ENCODE results near the gene NUTM2E. TPM values are rescaled to one million over a fixed set of nuclear protein-coding genes. Genes with fewer than 3 reads are reported as not detected.
"Not testable (repeated sequence)": the region's sequence is repeated elsewhere in the genome, so short reads cannot be mapped to it uniquely, and the experiment has no call there.

Gene NUTM2E, protein sequence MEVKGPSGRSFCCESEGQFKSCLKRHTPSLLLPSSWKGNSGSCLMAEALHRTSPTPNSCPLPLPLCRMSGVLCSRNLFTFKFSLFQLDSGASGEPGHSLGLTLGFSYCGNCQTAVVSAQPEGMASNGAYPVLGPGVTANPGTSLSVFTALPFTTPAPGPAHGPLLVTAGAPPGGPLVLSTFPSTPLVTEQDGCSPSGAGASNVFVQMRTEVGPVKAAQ (N-terminal part only)
- total RNA-seq: 1 to 10 TPM in 1 of 8 experiments, under 1 TPM in 6, not detected in 1; 0.14 to 1.7 (median 0.71) TPM

DNA sequence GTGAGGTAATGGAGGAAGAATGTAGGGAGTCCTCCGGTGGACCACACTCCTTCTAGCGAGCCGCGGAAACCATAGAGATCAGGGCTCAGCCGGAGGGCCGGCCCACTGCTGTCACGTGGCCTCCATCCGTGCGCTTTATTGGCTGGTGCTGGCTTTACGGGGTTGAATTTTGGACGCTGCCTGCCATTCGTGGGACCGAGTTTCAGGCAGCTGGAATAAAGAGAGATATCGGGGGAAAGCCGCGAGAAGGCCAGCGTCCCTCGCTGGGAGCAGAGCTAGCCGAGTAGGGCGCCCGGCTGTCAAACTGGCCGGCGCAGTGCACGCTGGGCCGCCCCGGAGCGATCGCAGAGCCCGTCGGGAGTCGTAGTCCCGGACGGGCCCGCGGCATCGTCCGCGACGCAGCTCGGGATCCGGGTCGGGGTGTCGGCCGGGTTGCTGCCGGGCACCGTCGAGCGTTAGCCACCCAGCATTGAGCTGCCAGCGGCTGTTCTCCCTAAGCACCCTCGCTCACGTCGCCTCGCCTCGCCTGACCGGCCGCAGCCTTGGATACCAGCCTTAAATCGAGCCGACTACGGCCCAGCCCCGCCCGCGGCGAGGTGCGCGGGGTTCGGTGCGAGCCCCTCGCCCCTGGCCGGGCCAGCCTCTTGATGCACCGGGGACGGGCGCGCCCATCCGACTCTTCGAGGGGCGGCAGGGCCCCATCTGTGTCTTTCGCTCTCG is at the start of gene NUTM2E:
Gene NUTM2E (plus strand): TSS at position 244 of the 720 bp plus-strand sequence. CDS start 15,002 bp downstream, outside the sequence.
- in situ Hi-C loops (cut with MboI; ENCODE audit: low pct_unique_long_range_greater_than_20kb in 2 of 9, low sequenced_read_pairs in 9 of 9, unreplicated experiment in 9 of 9); H3K4me1 ChIP-seq (replicated peaks in 1 of 2): not testable (repeated sequence)
- no CpG with 5 or more reads among the region's 78 CpGs for whole genome bisulfite sequencing, 10 experiments
- ATAC-seq (replicated peaks in 6 of 8): peak; percentile 90 to 96 (median 94)
- peak within 1 kb of the TSS; percentile 63 to 93 (median 82) for H3K4me3 ChIP-seq
- H3K27ac ChIP-seq: peak within 1 kb of the TSS; percentile 97 to 98

DNA sequence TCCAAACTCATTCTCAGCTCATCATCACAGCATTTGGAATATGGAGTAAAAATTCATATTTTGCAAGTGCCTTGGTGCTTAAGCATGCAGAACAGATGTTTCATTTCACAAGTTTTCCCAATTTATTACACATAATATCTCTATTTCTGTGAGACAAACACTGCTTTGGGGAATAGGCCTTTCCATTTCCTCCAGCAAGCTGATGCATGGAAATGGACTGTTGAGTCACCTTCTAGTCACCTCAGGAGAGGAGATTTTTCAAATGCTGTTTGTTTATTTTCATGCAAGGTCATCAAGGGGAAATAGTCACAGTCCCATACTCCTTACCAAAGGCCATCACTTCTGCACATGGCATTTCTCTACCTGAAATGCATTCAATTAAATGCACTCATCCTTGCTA is 48.5 kb upstream of the NUTM2E start:
- H3K4me1 ChIP-seq (replicated peaks in 1 of 2); in situ Hi-C loops (cut with MboI; ENCODE audit: low pct_unique_long_range_greater_than_20kb in 2 of 9, low sequenced_read_pairs in 9 of 9, unreplicated experiment in 9 of 9); H3K4me3 ChIP-seq; ATAC-seq (replicated peaks in 6 of 8); H3K27ac ChIP-seq: not testable (repeated sequence)

DNA sequence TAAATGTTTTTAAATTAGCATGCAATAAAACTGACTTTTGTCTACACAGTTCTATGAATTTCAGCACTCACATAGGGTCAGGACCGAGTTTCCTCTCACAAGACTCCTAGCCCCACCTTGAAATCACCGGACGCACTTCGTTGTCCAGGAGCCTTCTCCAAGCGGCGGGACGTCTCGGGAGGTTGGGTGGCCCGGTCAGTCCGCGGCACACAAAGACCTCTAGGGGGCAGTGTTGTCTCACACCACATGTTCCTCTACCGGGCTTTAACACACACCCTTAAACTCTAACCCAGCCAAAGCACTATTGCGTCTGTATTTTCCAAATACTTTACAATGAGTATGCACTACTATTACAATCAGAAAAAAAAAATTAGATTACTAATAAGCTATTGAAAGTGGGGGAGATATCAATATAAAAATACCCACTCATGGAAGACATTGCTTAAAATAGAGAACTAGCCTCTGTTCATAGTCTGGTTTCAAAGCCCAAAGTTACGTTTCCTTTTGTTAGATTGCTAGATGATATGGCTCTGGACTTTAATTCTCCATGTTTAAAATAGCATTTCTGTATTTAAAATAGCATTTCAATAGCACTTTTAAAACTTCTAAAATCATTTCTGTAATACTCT is 47.1 kb upstream of the NUTM2E start:
- H3K27ac ChIP-seq; in situ Hi-C loops (cut with MboI; ENCODE audit: low pct_unique_long_range_greater_than_20kb in 2 of 9, low sequenced_read_pairs in 9 of 9, unreplicated experiment in 9 of 9); H3K4me3 ChIP-seq; H3K4me1 ChIP-seq (replicated peaks in 1 of 2): not testable (repeated sequence)
- peak in 7 of 8 experiments; percentile 48 to 100 (median 92) for ATAC-seq (replicated peaks in 6 of 8)
- no CpG with 5 or more reads among the region's 14 CpGs for WGBS, 10 experiments

DNA sequence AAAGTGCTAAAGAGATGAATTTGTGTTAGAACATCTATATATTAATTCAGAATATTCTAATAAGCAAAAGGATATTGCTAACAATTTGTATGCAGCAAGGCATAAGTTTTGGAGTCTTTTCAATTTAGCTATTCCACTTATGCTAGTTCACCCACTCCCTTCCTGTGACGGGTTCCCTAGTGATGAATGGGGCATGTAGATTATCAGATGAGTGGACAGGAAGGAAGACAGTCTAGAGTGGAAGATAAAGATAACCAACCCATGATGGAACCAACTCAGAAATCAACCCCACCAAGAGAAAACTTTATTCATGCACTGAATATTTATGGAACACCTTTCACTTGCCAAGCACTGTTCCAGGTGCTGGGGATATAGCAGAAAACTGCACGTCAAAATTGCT is 46.5 kb upstream of the NUTM2E start:
- H3K27ac ChIP-seq; in situ Hi-C loops (cut with MboI; ENCODE audit: low pct_unique_long_range_greater_than_20kb in 2 of 9, low sequenced_read_pairs in 9 of 9, unreplicated experiment in 9 of 9); H3K4me3 ChIP-seq; H3K4me1 ChIP-seq (replicated peaks in 1 of 2): not testable (repeated sequence)
- peak in 2 of 8 experiments; percentile 20 to 35 for ATAC-seq (replicated peaks in 6 of 8)
- no CpG with 5 or more reads among the region's 2 CpGs for WGBS, 10 experiments

DNA sequence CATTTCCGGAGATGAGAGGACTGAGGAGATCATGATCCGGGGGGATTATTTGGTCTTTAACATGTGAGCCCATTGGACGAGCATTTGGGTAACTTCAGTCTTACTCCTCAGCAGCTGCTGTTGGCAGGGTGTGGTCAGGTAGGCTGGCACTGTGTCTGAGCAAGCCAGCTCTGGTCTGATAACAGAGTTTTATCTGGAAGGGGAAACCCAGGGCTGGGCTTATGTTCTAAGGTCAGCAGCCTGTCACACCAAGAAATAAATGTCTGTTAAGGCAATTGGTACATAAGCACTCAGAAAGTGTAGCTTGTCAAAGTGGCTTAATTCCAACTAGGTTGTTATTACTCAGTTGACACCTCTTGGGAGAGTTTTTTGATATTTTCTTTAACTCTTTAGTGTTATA is 45.0 kb upstream of the NUTM2E start:
- H3K4me3 ChIP-seq; H3K4me1 ChIP-seq (replicated peaks in 1 of 2); ATAC-seq (replicated peaks in 6 of 8); in situ Hi-C loops (cut with MboI; ENCODE audit: low pct_unique_long_range_greater_than_20kb in 2 of 9, low sequenced_read_pairs in 9 of 9, unreplicated experiment in 9 of 9); H3K27ac ChIP-seq: not testable (repeated sequence)
- no CpG with 5 or more reads among the region's 3 CpGs for WGBS, 10 experiments

DNA sequence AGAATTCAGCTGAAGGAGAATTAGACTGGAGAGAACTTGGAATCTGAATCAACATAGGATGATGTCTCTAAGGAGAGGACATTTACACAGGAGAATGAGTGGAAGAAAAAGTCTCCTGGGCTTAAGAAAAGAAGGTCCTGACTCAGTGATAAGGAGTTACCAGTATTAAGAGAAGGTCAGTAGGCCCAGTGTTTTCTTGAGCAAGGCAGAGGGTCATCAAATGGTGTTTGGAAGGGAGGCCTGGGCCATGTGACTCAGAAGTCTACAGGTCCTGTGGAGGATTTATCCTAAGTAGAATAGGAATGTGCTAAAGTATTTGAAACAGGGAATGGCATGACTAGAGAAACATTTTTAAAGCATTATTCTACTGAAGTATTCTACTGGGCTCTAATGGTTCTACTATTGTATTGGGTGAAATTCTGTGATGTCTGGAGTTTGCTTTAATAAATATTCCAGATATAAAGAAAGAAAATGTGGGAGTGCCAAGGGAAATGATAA is 39.0 kb upstream of the NUTM2E start:
- ATAC-seq (replicated peaks in 6 of 8); H3K27ac ChIP-seq; H3K4me1 ChIP-seq (replicated peaks in 1 of 2); H3K4me3 ChIP-seq; in situ Hi-C loops (cut with MboI; ENCODE audit: low pct_unique_long_range_greater_than_20kb in 2 of 9, low sequenced_read_pairs in 9 of 9, unreplicated experiment in 9 of 9): not testable (repeated sequence)

DNA sequence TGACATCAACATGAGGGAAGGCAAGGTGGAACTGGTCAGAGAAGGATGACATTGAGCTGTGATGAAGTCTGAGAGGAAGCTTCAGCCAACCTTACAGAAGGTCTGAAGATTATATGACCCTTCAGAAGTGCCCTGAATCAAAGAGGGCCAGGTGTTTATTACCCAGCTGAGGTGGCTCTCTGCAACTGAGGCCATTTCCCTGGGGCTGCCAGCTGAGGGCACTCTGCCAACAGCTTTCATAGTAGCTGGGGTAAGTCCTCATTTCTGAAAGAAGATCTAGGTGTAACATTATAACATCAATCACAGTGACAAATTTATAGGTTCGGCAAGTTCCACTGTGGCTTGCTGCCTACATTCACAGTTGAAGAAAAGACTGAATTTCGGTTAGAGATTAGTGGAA is 37.2 kb upstream of the NUTM2E start:
- in situ Hi-C loops (cut with MboI; ENCODE audit: low pct_unique_long_range_greater_than_20kb in 2 of 9, low sequenced_read_pairs in 9 of 9, unreplicated experiment in 9 of 9); H3K27ac ChIP-seq; H3K4me1 ChIP-seq (replicated peaks in 1 of 2); H3K4me3 ChIP-seq: not testable (repeated sequence)
- no CpG with 5 or more reads among the region's 2 CpGs for WGBS, 10 experiments
- ATAC-seq (replicated peaks in 6 of 8): peak in 1 of 8 experiments; percentile 37

DNA sequence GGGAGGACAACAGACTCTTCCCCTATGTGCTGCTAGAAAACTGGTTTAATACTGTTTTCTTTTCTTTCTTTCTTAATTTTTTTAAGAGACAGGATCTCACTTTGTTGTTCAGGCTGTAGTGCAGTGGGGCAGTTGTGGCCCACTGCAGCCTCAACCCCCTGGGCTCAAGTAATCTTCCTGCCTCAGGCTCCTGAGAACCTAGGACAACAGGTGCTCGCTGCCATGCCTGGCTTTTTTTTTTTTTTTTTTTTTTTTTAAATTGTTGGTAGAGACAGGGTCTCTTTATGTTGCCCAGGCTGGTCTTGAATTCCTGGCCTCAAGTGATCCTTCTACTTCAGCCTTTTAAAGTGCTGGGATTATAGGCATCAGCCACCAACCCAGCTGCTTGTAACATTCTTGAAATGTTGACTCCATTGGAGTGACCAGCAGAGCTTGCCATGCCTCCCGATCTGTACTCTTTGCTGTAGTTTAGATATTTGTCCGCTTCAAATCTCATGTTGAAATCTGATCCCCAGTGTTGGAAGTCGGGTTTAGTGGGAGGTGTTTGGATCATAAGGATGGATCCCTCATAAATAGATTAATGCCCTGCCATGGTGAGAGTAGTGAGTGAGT is 34.5 kb upstream of the NUTM2E start:
- 100% methylated on average over 1 of the region's 4 CpGs; no CpG with 5 or more reads in 9 of the 10 experiments for WGBS, 10 experiments
- H3K4me1 ChIP-seq (replicated peaks in 1 of 2); H3K4me3 ChIP-seq; H3K27ac ChIP-seq; in situ Hi-C loops (cut with MboI; ENCODE audit: low pct_unique_long_range_greater_than_20kb in 2 of 9, low sequenced_read_pairs in 9 of 9, unreplicated experiment in 9 of 9); ATAC-seq (replicated peaks in 6 of 8): not testable (repeated sequence)

DNA sequence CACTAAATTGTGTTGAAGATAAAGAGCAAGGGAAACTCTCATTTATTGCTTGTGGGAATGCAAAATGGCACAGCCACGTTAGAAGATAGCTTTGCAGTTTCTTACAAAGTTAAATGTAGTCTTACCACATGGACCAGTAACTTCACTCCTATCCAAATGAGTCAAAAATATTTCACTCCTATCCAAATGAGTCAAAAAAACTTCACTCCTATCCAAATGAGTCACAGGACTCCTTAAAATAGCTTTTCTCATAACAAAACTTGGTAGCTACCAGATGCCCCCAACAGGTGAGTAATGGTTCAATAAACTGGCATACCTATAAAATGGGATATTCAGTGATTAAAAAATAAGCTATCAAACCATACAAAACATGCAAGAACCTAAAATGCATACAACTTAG is 27.2 kb upstream of the NUTM2E start:
- in situ Hi-C loops (cut with MboI; ENCODE audit: low pct_unique_long_range_greater_than_20kb in 2 of 9, low sequenced_read_pairs in 9 of 9, unreplicated experiment in 9 of 9); ATAC-seq (replicated peaks in 6 of 8); H3K4me3 ChIP-seq; H3K27ac ChIP-seq; H3K4me1 ChIP-seq (replicated peaks in 1 of 2): not testable (repeated sequence)
- no CpG with 5 or more reads among the region's 1 CpG for WGBS, 10 experiments

DNA sequence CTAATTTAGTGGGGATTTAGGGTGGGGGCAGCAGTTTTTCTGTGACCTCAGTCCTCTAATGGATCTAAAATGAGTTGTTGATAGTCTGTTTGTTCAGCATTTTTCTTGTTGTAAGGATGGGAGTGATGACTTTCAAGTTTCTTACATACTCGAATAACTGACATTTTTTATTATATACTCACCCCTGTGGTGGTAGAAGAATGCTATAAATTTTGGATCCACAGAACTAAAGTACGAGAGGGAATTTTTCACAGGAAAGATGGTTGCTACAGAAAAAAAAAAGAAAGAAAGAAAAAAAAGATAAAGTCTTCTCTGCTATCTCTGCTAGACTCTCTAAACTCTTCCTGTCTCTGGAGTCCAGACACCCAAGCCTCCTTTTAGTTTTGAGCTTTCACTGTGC is 20.7 kb upstream of the NUTM2E start:
- in situ Hi-C loops (cut with MboI; ENCODE audit: low pct_unique_long_range_greater_than_20kb in 2 of 9, low sequenced_read_pairs in 9 of 9, unreplicated experiment in 9 of 9); H3K27ac ChIP-seq; ATAC-seq (replicated peaks in 6 of 8); H3K4me1 ChIP-seq (replicated peaks in 1 of 2); H3K4me3 ChIP-seq: not testable (repeated sequence)
- 20 to 100% (median 100%) methylated on average over 1 to 2 of the region's 2 CpGs; no CpG with 5 or more reads in 5 of the 10 experiments for WGBS, 10 experiments

DNA sequence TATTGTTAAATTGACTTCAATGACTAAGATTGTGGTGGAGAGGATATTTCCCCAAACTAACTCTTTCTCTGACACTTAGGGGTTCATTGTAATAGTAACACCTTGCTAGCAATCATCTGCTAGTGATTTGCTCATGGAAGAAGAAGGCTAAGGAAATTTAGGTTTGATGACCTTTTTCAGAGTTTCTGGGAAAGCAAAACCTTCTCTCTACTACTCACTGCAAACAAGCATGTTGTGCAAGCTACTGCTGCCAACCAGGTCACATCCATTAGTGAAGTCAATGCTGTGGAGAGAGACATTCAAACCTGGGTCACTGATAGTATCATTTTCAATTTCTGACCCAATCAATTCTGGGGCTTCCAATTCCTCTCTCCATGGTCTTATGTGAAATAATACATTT is 14.6 kb upstream of the NUTM2E start:
- in situ Hi-C loops (cut with MboI; ENCODE audit: low pct_unique_long_range_greater_than_20kb in 2 of 9, low sequenced_read_pairs in 9 of 9, unreplicated experiment in 9 of 9); H3K4me1 ChIP-seq (replicated peaks in 1 of 2); ATAC-seq (replicated peaks in 6 of 8); H3K4me3 ChIP-seq; H3K27ac ChIP-seq: not testable (repeated sequence)

DNA sequence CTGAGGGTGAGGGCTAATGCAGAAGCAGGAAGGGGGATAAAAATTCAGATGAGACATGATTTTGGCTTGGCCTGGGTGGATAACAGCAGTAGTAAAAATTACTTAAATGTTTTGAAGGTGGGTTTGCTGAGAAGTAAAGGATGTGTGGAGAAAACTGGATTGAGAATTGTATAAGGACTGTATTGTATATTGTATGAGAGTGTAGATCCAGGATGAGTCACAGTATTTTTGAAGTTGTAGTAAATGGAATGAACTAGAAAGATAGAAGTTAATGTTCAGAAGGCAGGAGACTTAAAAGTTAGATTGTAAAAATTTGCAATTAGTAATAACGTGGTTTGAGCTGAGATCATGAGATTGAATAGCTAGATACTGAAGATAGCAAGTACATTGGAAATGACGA is 10.2 kb upstream of the NUTM2E start:
- no CpG with 5 or more reads among the region's 2 CpGs for WGBS, 10 experiments
- H3K4me3 ChIP-seq; in situ Hi-C loops (cut with MboI; ENCODE audit: low pct_unique_long_range_greater_than_20kb in 2 of 9, low sequenced_read_pairs in 9 of 9, unreplicated experiment in 9 of 9); ATAC-seq (replicated peaks in 6 of 8); H3K27ac ChIP-seq; H3K4me1 ChIP-seq (replicated peaks in 1 of 2): not testable (repeated sequence)

DNA sequence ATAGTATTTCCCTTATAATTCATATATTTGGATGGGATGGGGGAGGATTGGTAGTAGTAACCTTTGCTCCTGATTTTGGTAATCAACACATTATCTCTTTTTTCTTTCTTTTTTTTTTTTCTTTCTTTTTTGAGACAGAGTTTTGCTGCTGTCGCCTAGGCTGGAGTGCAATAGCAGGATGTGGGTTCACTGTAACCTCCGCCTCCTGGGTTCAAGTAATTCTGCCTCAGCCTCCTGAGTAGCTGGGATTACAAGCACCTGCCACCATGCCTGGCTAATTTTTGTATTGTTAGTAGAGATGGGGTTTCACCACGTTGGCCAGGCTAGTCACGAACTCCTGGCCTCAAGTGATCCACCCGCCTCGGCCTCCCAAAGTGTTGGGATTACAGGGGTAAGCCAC is 3.2 kb upstream of the NUTM2E start:
- H3K4me1 ChIP-seq (replicated peaks in 1 of 2); in situ Hi-C loops (cut with MboI; ENCODE audit: low pct_unique_long_range_greater_than_20kb in 2 of 9, low sequenced_read_pairs in 9 of 9, unreplicated experiment in 9 of 9); ATAC-seq (replicated peaks in 6 of 8); H3K4me3 ChIP-seq; H3K27ac ChIP-seq: not testable (repeated sequence)
- WGBS, 10 experiments: 87 to 96% (median 92%) methylated on average over 2 to 4 of the region's 6 CpGs; no CpG with 5 or more reads in 5 of the 10 experiments
